ENCODE measurements around the gene NKIRAS2. TPM values are rescaled to one million over a fixed set of nuclear protein-coding genes. Genes with fewer than 3 reads are reported as not detected.
"Not testable (repeated sequence)": the region's sequence is repeated elsewhere in the genome, so short reads cannot be mapped to it uniquely, and the experiment has no call there.

Gene NKIRAS2
- total and polyA plus RNA-seq, 7 experiments from 2014 or later, result 14.3 to 30.5 (median 22.0) TPM

DNA sequence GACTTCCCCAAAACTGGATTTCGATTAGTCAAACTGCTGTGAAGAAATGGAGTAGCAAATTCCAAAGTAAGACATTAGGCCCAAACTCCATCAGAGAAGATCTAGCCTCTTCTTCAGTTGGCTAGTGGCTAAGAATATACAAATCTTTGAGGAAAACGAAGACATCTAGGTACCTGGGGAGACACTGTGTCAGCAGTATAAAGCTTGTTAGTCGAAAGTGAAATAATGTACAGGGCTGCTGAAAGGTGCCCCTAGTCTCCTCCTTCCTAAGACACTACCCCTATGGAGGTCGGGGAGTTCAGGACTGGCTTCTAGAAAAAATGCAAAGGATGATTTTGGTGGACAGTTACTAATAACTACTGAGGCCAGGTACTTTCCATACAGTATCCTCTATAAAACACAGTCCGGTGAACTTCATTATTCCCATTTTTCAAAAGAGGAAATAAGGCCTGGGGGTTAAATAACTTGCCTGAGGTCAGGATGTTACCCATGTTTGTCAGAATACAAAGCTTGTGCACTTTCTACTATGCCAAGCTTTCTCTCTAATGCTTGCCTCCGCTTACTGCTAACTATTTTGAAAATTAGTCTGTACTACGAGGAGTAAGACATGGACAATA lies 17.6 kb upstream of the NKIRAS2 start:
- ChIA-PET POLR2A (interaction anchor here (0.6 to 1.4 kb wide), 3 partner anchors 14 to 51 kb away, joined by 3 read pairs; no protein-coding TSS in a partner anchor), CTCF (interaction anchor here (0.6 kb wide), 1 partner anchor 38 kb away, joined by 3 read pairs; no protein-coding TSS in a partner anchor)
- peaks cover 7 to 58% (median 18%) of the 10 kb centered on the region in 3 experiments for H3K36me3 ChIP-seq (ENCODE audit: control insufficient read depth in 2 of 3, insufficient read depth in 3 of 3, low read length in 3 of 3)
- intact Hi-C loops (cut with micrococcal nuclease), result no loop called here
- Mint-ChIP-seq H3K36me3 (peaks cover 0 to 20% (median 7%) of the 10 kb centered on the region in 5 donors), H3K9me3 (no peaks in the 10 kb centered on the region), H3K4me3 (no peak overlapping the region), H3K27ac (peak overlapping the region in 1 of 9 donors; percentile 16), H3K27me3 (no peaks in the 10 kb centered on the region), H3K4me1 (peaks cover 12 to 40% (median 33%) of the 10 kb centered on the region in 7 donors)
- no peak overlapping the region for H3K27ac ChIP-seq (ENCODE audit: low read depth, low read length)
- no peak overlapping the region for H3K4me3 ChIP-seq (ENCODE audit: low read length)
- no peaks in the 10 kb centered on the region for H3K27me3 ChIP-seq (ENCODE audit: control insufficient read depth in 2 of 2, insufficient read depth in 2 of 2, low read length in 2 of 2)
- DNase-seq (no peak), ATAC-seq (no peak)
- no peaks in the 10 kb centered on the region for H3K4me1 ChIP-seq (ENCODE audit: control insufficient read depth in 2 of 2, insufficient read depth in 2 of 2, low read length in 2 of 2)
- H3K9me3 ChIP-seq (ENCODE audit: control insufficient read depth in 2 of 3, low read length in 3 of 3), result no peaks in the 10 kb centered on the region

DNA sequence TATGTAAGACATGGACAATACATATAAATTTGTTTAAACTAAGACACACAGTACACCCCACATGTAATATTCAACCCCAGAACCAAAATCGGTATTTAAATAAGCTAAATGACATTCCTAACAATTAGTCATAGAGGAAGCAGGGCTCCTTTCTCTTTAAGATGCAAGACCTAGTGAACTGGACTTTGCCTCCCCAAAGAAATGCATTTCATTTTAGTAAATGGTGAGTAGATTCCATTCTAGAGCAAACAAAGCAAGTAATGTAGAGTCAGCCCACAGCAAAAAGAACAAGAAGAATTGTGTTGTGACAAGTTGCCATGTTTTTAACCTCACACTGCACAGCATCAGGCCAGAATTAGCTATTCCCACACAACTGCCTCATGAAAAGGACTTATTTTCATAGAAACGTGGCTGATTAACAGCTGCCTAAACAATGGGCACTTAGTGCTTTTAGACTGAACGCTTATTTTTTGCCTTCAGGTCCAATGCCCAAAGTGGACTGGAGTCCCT lies 17.0 kb upstream of the NKIRAS2 start:
- H3K27ac Mint-ChIP-seq, result peak overlapping the region in 2 of 9 donors; percentile 14 to 43
- H3K36me3 Mint-ChIP-seq, result peaks cover 0 to 21% (median 7%) of the 10 kb centered on the region in 5 donors

DNA sequence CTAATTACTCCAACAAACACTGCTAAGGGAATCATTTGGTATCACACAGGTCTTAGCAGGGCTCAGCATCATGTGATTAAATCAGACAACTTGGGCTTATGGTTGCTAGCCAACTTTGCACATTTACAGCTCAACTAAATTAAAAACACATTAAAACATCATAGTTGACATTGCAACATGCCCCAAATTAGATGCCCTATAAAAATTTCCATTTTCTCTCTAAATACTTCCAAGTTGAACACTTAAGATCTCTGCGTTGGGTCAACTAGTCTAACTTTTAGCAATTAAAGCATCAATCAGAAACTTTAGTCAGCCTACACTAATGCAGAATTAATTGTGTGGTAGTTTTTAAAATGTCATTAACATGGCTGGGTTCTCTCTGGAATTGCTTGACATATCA lies 14.7 kb upstream of the NKIRAS2 start:
- H3K36me3 ChIP-seq (ENCODE audit: control insufficient read depth in 2 of 3, insufficient read depth in 3 of 3, low read length in 3 of 3), result peaks cover 0 to 33% (median 18%) of the 10 kb centered on the region in 3 experiments
- H3K27ac ChIP-seq (ENCODE audit: low read depth, low read length), result no peak overlapping the region
- H3K27ac Mint-ChIP-seq, result peak overlapping the region in 3 of 9 donors; percentile 8 to 64 (median 57)
- H3K9me3 Mint-ChIP-seq, result no peaks in the 10 kb centered on the region
- no peaks in the 10 kb centered on the region for H3K4me1 ChIP-seq (ENCODE audit: control insufficient read depth in 2 of 2, insufficient read depth in 2 of 2, low read length in 2 of 2)
- H3K9me3 ChIP-seq (ENCODE audit: control insufficient read depth in 2 of 3, low read length in 3 of 3), result no peaks in the 10 kb centered on the region
- H3K4me1 Mint-ChIP-seq, result peaks cover 27 to 52% (median 46%) of the 10 kb centered on the region in 7 donors
- intact Hi-C loops (cut with micrococcal nuclease), result no loop called here
- no peak overlapping the region for H3K4me3 ChIP-seq (ENCODE audit: low read length)
- H3K4me3 Mint-ChIP-seq, result peak overlapping the region in 1 of 10 donors; percentile 19
- no peaks in the 10 kb centered on the region for H3K27me3 ChIP-seq (ENCODE audit: control insufficient read depth in 2 of 2, insufficient read depth in 2 of 2, low read length in 2 of 2)
- ChIA-PET CTCF (interaction anchor here (1.3 kb wide), 1 partner anchor 19 kb away, joined by 3 read pairs; no protein-coding TSS in a partner anchor), POLR2A (no interaction called here)
- no peak for ATAC-seq
- H3K27me3 Mint-ChIP-seq, result no peaks in the 10 kb centered on the region
- peaks cover 0 to 23% (median 4%) of the 10 kb centered on the region in 5 donors for H3K36me3 Mint-ChIP-seq
- DNase-seq, result no peak

More for the DNA sequence above, 17.0 kb upstream of the NKIRAS2 start:
- Histone ChIP-seq H3K27me3 (ENCODE audit: control insufficient read depth in 2 of 2, insufficient read depth in 2 of 2, low read length in 2 of 2) (no peaks in the 10 kb centered on the region), H3K27ac (ENCODE audit: low read depth, low read length) (no peak overlapping the region), H3K9me3 (ENCODE audit: control insufficient read depth in 2 of 3, low read length in 3 of 3) (no peaks in the 10 kb centered on the region), H3K4me3 (ENCODE audit: low read length) (no peak overlapping the region), H3K36me3 (ENCODE audit: control insufficient read depth in 2 of 3, insufficient read depth in 3 of 3, low read length in 3 of 3) (peaks cover 6 to 52% (median 18%) of the 10 kb centered on the region in 3 experiments), H3K4me1 (ENCODE audit: control insufficient read depth in 2 of 2, insufficient read depth in 2 of 2, low read length in 2 of 2) (no peaks in the 10 kb centered on the region)
- no peak overlapping the region for H3K4me3 Mint-ChIP-seq
- peaks cover 13 to 42% (median 33%) of the 10 kb centered on the region in 7 donors for H3K4me1 Mint-ChIP-seq
- no peaks in the 10 kb centered on the region for H3K9me3 Mint-ChIP-seq
- ChIA-PET POLR2A (interaction anchor here (0.6 to 1.4 kb wide), 4 partner anchors 13 to 530 kb away, joined by 3 read pairs; no protein-coding TSS in a partner anchor), CTCF (interaction anchor here (0.6 kb wide), 1 partner anchor 39 kb away, joined by 3 read pairs; no protein-coding TSS in a partner anchor)
- no peak for ATAC-seq
- DNase-seq, result no peak
- H3K27me3 Mint-ChIP-seq, result no peaks in the 10 kb centered on the region
- intact Hi-C loops (cut with micrococcal nuclease), result no loop called here

DNA sequence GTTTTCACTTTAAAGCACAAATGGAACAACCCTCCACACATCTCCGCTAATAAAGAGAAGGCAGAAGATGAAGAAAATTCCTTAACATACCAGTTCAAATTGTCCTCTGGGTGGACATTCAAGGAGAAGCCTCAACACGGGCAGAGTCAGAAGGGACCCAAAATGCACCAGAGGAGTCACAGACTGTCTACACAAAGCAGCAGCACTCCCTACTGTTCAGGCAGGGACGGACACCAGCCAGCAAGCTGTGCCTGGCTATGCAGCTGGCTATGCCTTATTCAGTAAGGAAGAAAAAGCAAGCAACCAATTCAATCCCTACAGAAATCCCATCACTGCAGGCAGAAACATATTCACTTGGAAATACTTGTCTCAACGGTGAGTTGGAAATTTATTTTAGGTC lies 10.7 kb upstream of the NKIRAS2 start:
- ChIA-PET CTCF (interaction anchor here (0.6 to 1.6 kb wide), 3 partner anchors 15 to 46 kb away, joined by 3 to 4 read pairs (median 3); no protein-coding TSS in a partner anchor), POLR2A (no interaction called here)
- H3K4me1 ChIP-seq (ENCODE audit: control insufficient read depth in 2 of 2, insufficient read depth in 2 of 2, low read length in 2 of 2), result peaks cover 0 to 4% of the 10 kb centered on the region in 2 donors
- H3K4me3 ChIP-seq (ENCODE audit: low read length), result no peak overlapping the region
- ATAC-seq (no peak), DNase-seq (no peak)
- H3K27me3 ChIP-seq (ENCODE audit: control insufficient read depth in 2 of 2, insufficient read depth in 2 of 2, low read length in 2 of 2), result no peaks in the 10 kb centered on the region
- Mint-ChIP-seq H3K9me3 (no peaks in the 10 kb centered on the region), H3K4me3 (no peak overlapping the region), H3K27ac (peak overlapping the region in 5 of 9 donors; percentile 6 to 59 (median 11)), H3K27me3 (no peaks in the 10 kb centered on the region), H3K36me3 (peaks cover 0 to 16% (median 4%) of the 10 kb centered on the region in 5 donors), H3K4me1 (peaks cover 46 to 74% (median 59%) of the 10 kb centered on the region in 7 donors)
- no peaks in the 10 kb centered on the region for H3K36me3 ChIP-seq (ENCODE audit: control insufficient read depth in 2 of 3, insufficient read depth in 3 of 3, low read length in 3 of 3)
- no peaks in the 10 kb centered on the region for H3K9me3 ChIP-seq (ENCODE audit: control insufficient read depth in 2 of 3, low read length in 3 of 3)
- intact Hi-C loops (cut with micrococcal nuclease), result no loop called here
- no peak overlapping the region for H3K27ac ChIP-seq (ENCODE audit: low read depth, low read length)

DNA sequence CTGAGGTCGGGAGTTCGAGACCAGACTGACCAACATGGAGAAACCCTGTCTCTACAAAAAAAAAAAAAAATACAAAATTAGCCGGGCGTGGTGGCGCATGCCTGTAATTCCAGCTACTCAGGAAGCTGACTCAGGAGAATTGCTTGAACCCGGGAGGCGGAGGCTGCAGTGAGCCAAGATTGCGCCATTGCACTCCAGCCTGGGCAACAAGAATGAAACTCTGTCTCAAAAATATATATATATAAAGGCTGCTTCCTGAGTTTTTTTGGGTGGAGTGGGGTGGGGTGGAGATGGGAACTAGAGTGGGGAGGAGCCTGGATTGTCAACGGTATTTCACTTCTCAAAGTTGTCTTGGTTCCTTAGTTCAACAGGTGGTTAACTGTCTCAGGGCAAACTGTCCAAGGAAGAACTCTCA lies 9.6 kb upstream of the NKIRAS2 start:
- peak overlapping the region in 4 of 10 donors; percentile 22 to 36 (median 25) for H3K4me3 Mint-ChIP-seq
- peaks cover 46 to 67% (median 54%) of the 10 kb centered on the region in 7 donors for H3K4me1 Mint-ChIP-seq
- H3K4me1 ChIP-seq (ENCODE audit: control insufficient read depth in 2 of 2, insufficient read depth in 2 of 2, low read length in 2 of 2), result peaks cover 4 to 14% of the 10 kb centered on the region in 2 donors
- DNase-seq; H3K27ac ChIP-seq (ENCODE audit: low read depth, low read length); H3K9me3 Mint-ChIP-seq; H3K4me3 ChIP-seq (ENCODE audit: low read length); H3K27me3 Mint-ChIP-seq; H3K27me3 ChIP-seq (ENCODE audit: control insufficient read depth in 2 of 2, insufficient read depth in 2 of 2, low read length in 2 of 2); H3K9me3 ChIP-seq (ENCODE audit: control insufficient read depth in 2 of 3, low read length in 3 of 3); H3K36me3 ChIP-seq (ENCODE audit: control insufficient read depth in 2 of 3, insufficient read depth in 3 of 3, low read length in 3 of 3); ATAC-seq; POLR2A ChIA-PET: not testable (repeated sequence)
- peaks cover 0 to 16% (median 4%) of the 10 kb centered on the region in 5 donors for H3K36me3 Mint-ChIP-seq
- peak overlapping the region in 2 of 9 donors; percentile 3 to 65 for H3K27ac Mint-ChIP-seq
- intact Hi-C loops (cut with micrococcal nuclease), result loop anchor here in 1 of 2 donors (10.0 kb wide), 2 partner anchors 305 to 1355 kb away; no protein-coding TSS in a partner anchor
- CTCF ChIA-PET, result interaction anchor here (1.6 kb wide), 1 partner anchor 47 kb away, joined by 4 read pairs; no protein-coding TSS in a partner anchor

- CTCF ChIA-PET, result no interaction called here
- no peaks in the 10 kb centered on the region for H3K9me3 Mint-ChIP-seq
- intact Hi-C loops (cut with micrococcal nuclease), result loop anchor here in 1 of 2 donors (10.0 kb wide), 2 partner anchors 304 to 1354 kb away; no protein-coding TSS in a partner anchor
- peaks cover 9 to 19% of the 10 kb centered on the region in 2 donors for H3K4me1 ChIP-seq (ENCODE audit: control insufficient read depth in 2 of 2, insufficient read depth in 2 of 2, low read length in 2 of 2)
- POLR2A ChIA-PET, result no interaction called here
- H3K4me3 Mint-ChIP-seq, result peak overlapping the region in 5 of 10 donors; percentile 1 to 36 (median 25)
- H3K27me3 Mint-ChIP-seq, result no peaks in the 10 kb centered on the region
- peaks cover 0 to 16% (median 4%) of the 10 kb centered on the region in 5 donors for H3K36me3 Mint-ChIP-seq
- DNase-seq (no peak), ATAC-seq (no peak)
- H3K4me1 Mint-ChIP-seq, result peaks cover 49 to 69% (median 58%) of the 10 kb centered on the region in 7 donors
- H3K36me3 ChIP-seq (ENCODE audit: control insufficient read depth in 2 of 3, insufficient read depth in 3 of 3, low read length in 3 of 3), result no peaks in the 10 kb centered on the region
- H3K27ac ChIP-seq (ENCODE audit: low read depth, low read length), result no peak overlapping the region
- no peak overlapping the region for H3K4me3 ChIP-seq (ENCODE audit: low read length)
- no peaks in the 10 kb centered on the region for H3K27me3 ChIP-seq (ENCODE audit: control insufficient read depth in 2 of 2, insufficient read depth in 2 of 2, low read length in 2 of 2)
- H3K9me3 ChIP-seq (ENCODE audit: control insufficient read depth in 2 of 3, low read length in 3 of 3), result no peaks in the 10 kb centered on the region
- peak overlapping the region in 4 of 9 donors; percentile 14 to 82 (median 52) for H3K27ac Mint-ChIP-seq
These were observed 8.9 kb upstream of the NKIRAS2 start for GRCh38 chr17:42010898-42011516.
